Testis (tissue), 3 donors: ENCODE measurements around the gene CD69. TPM values are rescaled to one million over a fixed set of nuclear protein-coding genes. Genes with fewer than 3 reads are reported as not detected.

Source experiments
- DNase-seq: peaks from one replicate; pipeline ENCODE4 v3.0.0-alpha.2; 2019
- H3K27ac ChIP-seq, 2 donors: fragments of 200-600 bp; sonication (generic); one replicate each; pipeline ENCODE4 v1.5.1; 2019
- H3K27me3 ChIP-seq: fragments of 200-600 bp; sonication (generic); one replicate; pipeline ENCODE4 v1.5.1; 2019
- H3K36me3 ChIP-seq: fragments of 200-600 bp; sonication (generic); one replicate; pipeline ENCODE4 v1.5.1; 2017; ENCODE audit warnings: low read depth; ENCODE audit errors: missing control alignments
- H3K4me1 ChIP-seq: fragments of 200-600 bp; sonication (generic); one replicate; pipeline ENCODE4 v1.5.1; 2019
- H3K4me3 ChIP-seq, 2 donors: fragments of 200-600 bp; sonication (generic); one replicate each; pipeline ENCODE4 v1.5.1; 2017 to 2019
- H3K9me3 ChIP-seq: fragments of 200-600 bp; sonication (generic); one replicate; pipeline ENCODE4 v1.5.1; 2017
- POLR2A ChIP-seq: fragments of 450-650 bp; IDR thresholded peaks from one replicate; pipeline ENCODE4 v1.6.1; 2017; ENCODE audit warnings: antibody characterized with exemption, mild to moderate bottlenecking, moderate library complexity
- WGBS, 2 donors: methylation state at CpG; one replicate each; pipeline ENCODE4 v1.1.5; 2018; 5-methylcytosine and 5-hydroxymethylcytosine counted together
- intact Hi-C: fragments of 100-400 bp; cut with DNase I; formaldehyde crosslinking; loops from one replicate; pipeline ENCODE4 v1.15.1; 2023; ENCODE audit warnings: low total_unique reads
- polyA plus RNA-seq: library from polyadenylated mRNA; stranded (reverse); fragments of 350-450 nt; fragmentation: Illumina TruSeq; extraction: RNeasy Lipid Tissue Mini Kit (QIAGEN cat#74804); gene quantifications from one replicate; pipeline ENCODE4 v1.2.3, GENCODE V29; 2014; ENCODE audit warnings: low read depth, low replicate concordance; ENCODE audit not compliant: insufficient read depth
- total RNA-seq, 2 donors: library from RNA; depleted of rRNA; stranded (reverse); fragments of >200 nt; gene quantifications; one replicate each; pipeline ENCODE4 v1.2.3, GENCODE V29; 2016
- TF ChIP-seq, protein P1 (sequence below), 3 experiments: fragments of 450-650 bp in 2 of 3; fragments of 200-600 bp in 1 of 3; sonication (generic) in 1 of 3; IDR thresholded peaks; one replicate each; pipeline ENCODE4 v1.5.1; 2016 to 2019; ENCODE audit warnings: antibody characterized with exemption in 3 of 3, mild to moderate bottlenecking in 2 of 3, moderate library complexity in 1 of 3

The CD69 gene
- total and polyA plus RNA-seq, 3 donors from 2014 or later: 2.1 to 3.3 (median 3.0) TPM

DNA sequence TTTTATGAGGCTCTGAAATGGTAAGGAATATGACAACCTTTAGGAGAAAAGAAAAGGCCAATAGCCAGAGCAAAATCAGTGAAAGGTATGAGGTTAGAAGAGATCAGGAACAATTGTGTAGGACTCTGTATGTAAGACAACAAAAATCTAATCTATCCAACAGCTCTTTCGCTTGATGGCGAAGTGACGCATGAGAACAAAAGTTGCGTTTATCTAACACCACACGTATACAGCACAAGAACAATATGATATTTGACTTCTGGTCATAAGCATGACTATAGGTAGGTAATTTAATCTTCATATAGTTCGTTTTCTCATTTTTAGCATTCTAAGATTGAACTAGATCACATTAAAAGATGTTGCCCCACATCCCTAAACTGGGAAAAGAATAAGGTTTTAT, 29.3 kb downstream of the CD69 start:
- H3K27ac ChIP-seq: peak overlapping the region in 1 of 2 donors; percentile 23
- H3K9me3 ChIP-seq: no peaks in the 10 kb centered on the region
- intact Hi-C loops: no loop called here
- no peak for DNase-seq
- TF ChIP-seq POLR2A: no peak
- TF ChIP-seq, protein P1, sequence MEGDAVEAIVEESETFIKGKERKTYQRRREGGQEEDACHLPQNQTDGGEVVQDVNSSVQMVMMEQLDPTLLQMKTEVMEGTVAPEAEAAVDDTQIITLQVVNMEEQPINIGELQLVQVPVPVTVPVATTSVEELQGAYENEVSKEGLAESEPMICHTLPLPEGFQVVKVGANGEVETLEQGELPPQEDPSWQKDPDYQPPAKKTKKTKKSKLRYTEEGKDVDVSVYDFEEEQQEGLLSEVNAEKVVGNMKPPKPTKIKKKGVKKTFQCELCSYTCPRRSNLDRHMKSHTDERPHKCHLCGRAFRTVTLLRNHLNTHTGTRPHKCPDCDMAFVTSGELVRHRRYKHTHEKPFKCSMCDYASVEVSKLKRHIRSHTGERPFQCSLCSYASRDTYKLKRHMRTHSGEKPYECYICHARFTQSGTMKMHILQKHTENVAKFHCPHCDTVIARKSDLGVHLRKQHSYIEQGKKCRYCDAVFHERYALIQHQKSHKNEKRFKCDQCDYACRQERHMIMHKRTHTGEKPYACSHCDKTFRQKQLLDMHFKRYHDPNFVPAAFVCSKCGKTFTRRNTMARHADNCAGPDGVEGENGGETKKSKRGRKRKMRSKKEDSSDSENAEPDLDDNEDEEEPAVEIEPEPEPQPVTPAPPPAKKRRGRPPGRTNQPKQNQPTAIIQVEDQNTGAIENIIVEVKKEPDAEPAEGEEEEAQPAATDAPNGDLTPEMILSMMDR (IDR thresholded peaks at IDR 0.05): no peak
- H3K27me3 ChIP-seq: no peaks in the 10 kb centered on the region
- 69 to 75% methylated on average over 6 of the region's 6 CpGs for WGBS, 2 donors
- no peaks in the 10 kb centered on the region for H3K36me3 ChIP-seq
- H3K4me1 ChIP-seq: no peaks in the 10 kb centered on the region
- H3K4me3 ChIP-seq: no peak overlapping the region

DNA sequence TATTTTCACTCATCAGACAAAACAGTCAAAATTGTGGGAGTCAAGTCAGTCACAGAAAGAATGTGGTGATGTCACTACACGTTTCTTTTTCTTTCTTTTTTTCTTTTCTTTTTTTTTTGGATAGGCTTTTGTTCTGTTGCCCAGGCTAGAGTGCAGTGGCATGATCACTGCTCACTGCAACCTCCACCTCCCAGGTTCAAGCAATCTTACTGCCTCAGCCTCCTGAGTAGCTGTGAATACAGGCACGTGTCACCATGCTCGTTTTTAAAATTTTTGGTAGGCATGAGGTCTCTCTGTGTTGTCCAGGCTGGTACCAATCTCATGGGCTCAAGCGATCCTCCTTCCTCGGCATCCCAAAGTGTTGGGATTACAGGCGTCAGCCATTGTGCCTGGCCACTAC, 30.1 kb downstream of the CD69 start:
- H3K4me3 ChIP-seq: no peak overlapping the region
- no peaks in the 10 kb centered on the region for H3K9me3 ChIP-seq
- no peaks in the 10 kb centered on the region for H3K27me3 ChIP-seq
- intact Hi-C loops: no loop called here
- no peaks in the 10 kb centered on the region for H3K36me3 ChIP-seq
- no peaks in the 10 kb centered on the region for H3K4me1 ChIP-seq
- TF ChIP-seq, protein P1 (IDR thresholded peaks at IDR 0.05): no peak
- no peak for TF ChIP-seq POLR2A
- DNase-seq: no peak
- no peak overlapping the region for H3K27ac ChIP-seq
- 78 to 81% methylated on average over 6 of the region's 6 CpGs for WGBS, 2 donors

DNA sequence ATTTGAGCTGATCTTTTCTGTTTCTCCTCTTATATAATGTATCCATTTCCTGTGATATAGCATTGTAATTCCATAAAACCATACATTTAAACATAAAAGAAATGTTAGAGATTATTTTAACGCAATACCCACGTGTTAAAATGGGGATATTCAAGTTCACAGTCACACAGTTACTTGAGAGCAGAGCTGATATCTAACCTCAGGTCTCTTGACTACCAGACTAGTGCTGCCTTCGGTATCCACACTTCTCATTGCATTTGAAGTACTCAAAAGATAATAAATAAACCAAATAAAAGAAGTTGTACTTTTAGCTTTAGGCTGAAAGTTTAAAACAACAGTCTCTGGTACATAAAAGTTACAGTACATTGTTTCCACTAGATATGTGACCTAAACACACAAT, 30.7 kb downstream of the CD69 start:
- DNase-seq: no peak
- H3K4me1 ChIP-seq: no peaks in the 10 kb centered on the region
- no peak for TF ChIP-seq POLR2A
- TF ChIP-seq, protein P1 (IDR thresholded peaks at IDR 0.05): no peak
- no peak overlapping the region for H3K4me3 ChIP-seq
- H3K27ac ChIP-seq: no peak overlapping the region
- intact Hi-C loops: no loop called here
- no peaks in the 10 kb centered on the region for H3K27me3 ChIP-seq
- H3K36me3 ChIP-seq: no peaks in the 10 kb centered on the region
- 47 to 65% methylated on average over 3 of the region's 3 CpGs for WGBS, 2 donors
- H3K9me3 ChIP-seq: no peaks in the 10 kb centered on the region

DNA sequence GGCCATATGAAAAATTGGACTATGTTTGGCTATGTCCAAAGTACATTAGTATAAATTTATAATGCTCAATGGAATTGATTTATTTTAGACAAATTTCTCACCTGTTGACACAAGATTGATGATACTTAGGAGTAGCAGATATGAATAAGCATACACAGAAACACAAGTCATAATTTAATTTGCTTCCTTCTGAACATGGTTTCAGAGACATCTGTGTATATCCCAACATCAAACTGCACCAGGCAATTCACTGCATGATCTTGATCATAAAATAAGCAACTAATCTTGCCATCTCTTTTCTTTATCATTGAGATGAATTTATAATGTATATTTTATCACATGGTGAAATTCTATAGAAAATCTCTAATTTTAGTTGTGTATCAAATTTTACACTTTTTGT, 31.6 kb downstream of the CD69 start:
- TF ChIP-seq POLR2A: no peak
- TF ChIP-seq, protein P1 (IDR thresholded peaks at IDR 0.05): no peak
- intact Hi-C loops: no loop called here
- Histone ChIP-seq H3K4me1 (no peaks in the 10 kb centered on the region), H3K9me3 (no peaks in the 10 kb centered on the region), H3K27ac (no peak overlapping the region), H3K36me3 (no peaks in the 10 kb centered on the region), H3K4me3 (no peak overlapping the region), H3K27me3 (no peaks in the 10 kb centered on the region)
- no peak for DNase-seq

DNA sequence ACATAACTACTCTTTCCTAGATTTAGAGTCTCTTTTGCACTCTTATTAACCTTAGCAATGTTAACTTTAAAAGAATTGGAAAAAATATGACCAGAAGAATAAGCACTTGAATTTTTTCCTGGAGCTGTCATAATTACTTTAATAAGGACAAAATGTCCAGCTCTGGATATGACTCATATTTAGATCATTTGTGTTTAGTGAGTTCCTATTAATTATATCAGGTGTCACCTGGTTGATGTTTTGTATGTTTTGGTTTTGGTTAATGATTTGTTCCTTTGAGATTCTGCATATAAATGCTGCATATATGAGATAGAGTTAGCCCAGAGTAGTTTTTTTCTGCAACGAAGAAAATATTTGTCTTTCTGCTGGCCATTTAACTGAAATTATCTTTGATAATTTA, 32.9 kb downstream of the CD69 start:
- H3K4me1 ChIP-seq: no peaks in the 10 kb centered on the region
- H3K9me3 ChIP-seq: no peaks in the 10 kb centered on the region
- TF ChIP-seq POLR2A: no peak
- TF ChIP-seq, protein P1 (IDR thresholded peaks at IDR 0.05): no peak
- no peak overlapping the region for H3K27ac ChIP-seq
- DNase-seq: no peak
- H3K36me3 ChIP-seq: no peaks in the 10 kb centered on the region
- WGBS, 2 donors: 53 to 69% methylated on average over 1 of the region's 1 CpG
- intact Hi-C loops: no loop called here
- no peak overlapping the region for H3K4me3 ChIP-seq
- H3K27me3 ChIP-seq: no peaks in the 10 kb centered on the region
